GM12874 (cell line): ENCODE measurements around the gene ADCY9.

Source experiments
- TF ChIP-seq, protein P1 (sequence below): IDR thresholded peaks from 2 replicates; pipeline ENCODE4 v1.5.1; 2011; ENCODE audit warnings: low read depth, mild to moderate bottlenecking, control low read depth, low read length, moderate library complexity; ENCODE audit not compliant: insufficient read depth

ADCY9 gene

GRCh38 chr16:4056161-4057105, 59.8 kb downstream of the ADCY9 start:
- TF ChIP-seq, protein P1, sequence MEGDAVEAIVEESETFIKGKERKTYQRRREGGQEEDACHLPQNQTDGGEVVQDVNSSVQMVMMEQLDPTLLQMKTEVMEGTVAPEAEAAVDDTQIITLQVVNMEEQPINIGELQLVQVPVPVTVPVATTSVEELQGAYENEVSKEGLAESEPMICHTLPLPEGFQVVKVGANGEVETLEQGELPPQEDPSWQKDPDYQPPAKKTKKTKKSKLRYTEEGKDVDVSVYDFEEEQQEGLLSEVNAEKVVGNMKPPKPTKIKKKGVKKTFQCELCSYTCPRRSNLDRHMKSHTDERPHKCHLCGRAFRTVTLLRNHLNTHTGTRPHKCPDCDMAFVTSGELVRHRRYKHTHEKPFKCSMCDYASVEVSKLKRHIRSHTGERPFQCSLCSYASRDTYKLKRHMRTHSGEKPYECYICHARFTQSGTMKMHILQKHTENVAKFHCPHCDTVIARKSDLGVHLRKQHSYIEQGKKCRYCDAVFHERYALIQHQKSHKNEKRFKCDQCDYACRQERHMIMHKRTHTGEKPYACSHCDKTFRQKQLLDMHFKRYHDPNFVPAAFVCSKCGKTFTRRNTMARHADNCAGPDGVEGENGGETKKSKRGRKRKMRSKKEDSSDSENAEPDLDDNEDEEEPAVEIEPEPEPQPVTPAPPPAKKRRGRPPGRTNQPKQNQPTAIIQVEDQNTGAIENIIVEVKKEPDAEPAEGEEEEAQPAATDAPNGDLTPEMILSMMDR: no peak

- TF ChIP-seq, protein P1: no peak
These were observed 60.5 kb downstream of the ADCY9 start for GRCh38 chr16:4055748-4056147.

- TF ChIP-seq, protein P1: no peak
These were observed 62.9 kb downstream of the ADCY9 start for GRCh38 chr16:4053301-4053845.

- TF ChIP-seq, protein P1: no peak
These were observed 63.4 kb downstream of the ADCY9 start for GRCh38 chr16:4052801-4053293.

GRCh38 chr16:4052096-4052495, 64.1 kb downstream of the ADCY9 start:
- TF ChIP-seq, protein P1: no peak

DNA sequence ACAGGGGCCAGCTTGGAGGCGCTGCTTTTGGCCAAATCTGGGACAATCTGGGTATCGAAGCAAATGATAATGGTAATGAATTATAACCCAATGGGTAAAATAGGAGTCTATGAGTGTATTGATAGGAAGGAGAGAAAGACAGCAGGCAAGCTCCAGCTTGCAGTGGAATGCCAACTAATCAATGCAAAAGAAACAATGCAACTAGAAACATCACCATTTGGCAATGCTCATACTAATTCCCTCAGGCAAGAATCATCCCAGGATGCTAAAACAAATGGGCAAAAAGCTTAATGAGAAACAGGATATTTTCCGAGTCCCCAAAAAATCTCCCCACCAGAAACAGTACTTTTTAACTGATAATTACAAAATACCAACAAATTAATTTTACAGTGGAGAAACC, 64.7 kb downstream of the ADCY9 start:
- TF ChIP-seq, protein P1: no peak

DNA sequence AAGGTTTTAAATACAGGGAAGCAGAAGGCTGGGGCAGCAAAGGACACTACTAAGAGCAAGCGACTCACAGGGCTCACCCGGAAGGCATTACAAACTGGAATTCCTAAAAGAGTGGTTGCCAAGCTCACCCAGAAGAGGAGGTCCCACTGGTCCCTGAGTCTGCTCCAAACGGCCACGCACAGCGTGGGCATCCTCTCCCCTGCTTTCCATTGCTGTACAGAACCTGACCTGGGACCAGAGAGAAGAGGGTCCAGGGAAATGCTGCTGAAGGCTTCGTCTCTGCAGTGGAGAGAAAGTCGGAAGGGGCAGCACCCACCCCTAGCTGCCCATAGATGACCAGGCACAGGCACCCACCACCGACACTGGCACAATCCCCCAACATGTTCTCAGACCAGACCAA, 67.2 kb downstream of the ADCY9 start:
- TF ChIP-seq, protein P1: no peak
